H1 (cell line): ENCODE measurements around the gene PTPRG. TPM values are rescaled to one million over a fixed set of nuclear protein-coding genes. Genes with fewer than 3 reads are reported as not detected.

ENCODE experiments used
- CTCF ChIA-PET: fragments of 300-600 bp; sonication (Branson Sonifier 250); formaldehyde crosslinking; loops from one replicate; lab custom pipeline; 2021; ENCODE audit not compliant: partially characterized antibody; lab: Charles Lee
- POLR2A ChIA-PET: fragments of 300-600 bp; sonication (Branson Sonifier 250); formaldehyde crosslinking; loops from one replicate; lab custom pipeline; 2021; ENCODE audit warnings: inconsistent platforms; ENCODE audit not compliant: partially characterized antibody; lab: Charles Lee
- DNase-seq, 2 experiments: peaks; one replicate each; pipeline versions ENCODE4 v3.0.0 to v3.0.0-alpha.2; 2010 to 2022; ENCODE audit warnings: low spot score in 2 of 2, low read depth in 1 of 2, mixed read lengths in 1 of 2
- FAIRE-seq: peaks from 2 replicates; lab custom pipeline; 2011; peaks lifted over from hg19 to GRCh38; lab: Jason Lieb, UNC
- H2AFZ ChIP-seq: 2 replicates; pipeline ENCODE4 v1.8.1; 2012; ENCODE audit warnings: low read length, inconsistent platforms
- H2AK5ac ChIP-seq: 2 replicates; pipeline ENCODE4 v1.6.1; 2013; ENCODE audit warnings: low read depth, low read length
- H2BK120ac ChIP-seq: replicated peaks from 2 replicates; pipeline ENCODE3; 2013; ENCODE audit warnings: low read depth, low read length, inconsistent platforms
- H2BK12ac ChIP-seq: 2 replicates; pipeline ENCODE4 v1.6.1; 2013; ENCODE audit warnings: low read depth, low read length
- H2BK15ac ChIP-seq: 2 replicates; pipeline ENCODE4 v1.6.1; 2013; ENCODE audit warnings: low read length
- H2BK20ac ChIP-seq: 2 replicates; pipeline ENCODE4 v1.6.1; 2013; ENCODE audit warnings: low read length
- H2BK5ac ChIP-seq: 2 replicates; pipeline ENCODE4 v1.6.1; 2013; ENCODE audit warnings: low read depth, low read length
- H3K14ac ChIP-seq: 2 replicates; pipeline ENCODE4 v1.6.1; 2013; ENCODE audit warnings: inconsistent platforms; ENCODE audit not compliant: insufficient read length
- H3K18ac ChIP-seq: 2 replicates; pipeline ENCODE4 v1.6.1; 2013; ENCODE audit warnings: low read length; ENCODE audit errors: extremely low read depth
- H3K23ac ChIP-seq: 2 replicates; pipeline ENCODE4 v1.6.1; 2013; ENCODE audit warnings: inconsistent platforms; ENCODE audit not compliant: insufficient read length
- H3K23me2 ChIP-seq: 2 replicates; pipeline ENCODE4 v1.6.1; 2013; ENCODE audit warnings: low read depth, low read length
- H3K27ac ChIP-seq: 2 replicates; pipeline ENCODE4 v1.6.1; 2011; ENCODE audit warnings: low read depth, low read length, inconsistent platforms
- H3K27me3 ChIP-seq, 4 experiments: replicated peaks in 1 of 4; 1 replicate in 1 of 4; 2 replicates in 3 of 4; pipeline versions ENCODE4 v1.6.1 to v1.8.1; 2011 to 2013; ENCODE audit warnings: low read length in 3 of 4, mild to moderate bottlenecking in 3 of 4, inconsistent platforms in 2 of 4, mixed read lengths in 2 of 4, moderate library complexity in 1 of 4; ENCODE audit not compliant: control insufficient read depth in 3 of 4, insufficient read depth in 3 of 4; ENCODE audit errors: extremely low read depth in 1 of 4
- H3K36me3 ChIP-seq, 4 experiments: 2 replicates each; pipeline versions ENCODE4 v1.6.1 to v1.8.1; 2011 to 2013; ENCODE audit warnings: mild to moderate bottlenecking in 4 of 4, low read length in 3 of 4, moderate library complexity in 2 of 4, control low read depth in 1 of 4, inconsistent platforms in 1 of 4; ENCODE audit not compliant: insufficient read depth in 4 of 4, control insufficient read depth in 2 of 4
- H3K4ac ChIP-seq: replicated peaks from 2 replicates; pipeline ENCODE3; 2013; ENCODE audit warnings: low read length, low read depth, mixed read lengths, inconsistent platforms; ENCODE audit not compliant: insufficient read length
- H3K4me1 ChIP-seq, 4 experiments: replicated peaks in 1 of 4; 1 replicate in 1 of 4; 2 replicates in 3 of 4; pipeline versions ENCODE4 v1.6.1 to v1.8.1; 2011 to 2013; ENCODE audit warnings: low read length in 3 of 4, inconsistent platforms in 2 of 4, mixed read lengths in 1 of 4; ENCODE audit not compliant: insufficient read depth in 4 of 4, control insufficient read depth in 3 of 4
- H3K4me2 ChIP-seq, 2 experiments: 2 replicates each; pipeline versions ENCODE4 v1.6.1 to v1.8.1; 2011 to 2013; ENCODE audit warnings: low read depth in 2 of 2, low read length in 2 of 2, control low read depth in 1 of 2, inconsistent platforms in 1 of 2, mild to moderate bottlenecking in 1 of 2; ENCODE audit not compliant: insufficient read depth in 1 of 2
- H3K4me3 ChIP-seq, 4 experiments: fragments of 200-600, 300-600 bp in 1 of 4; sonication (generic), shearing (Covaris generic), sonication (Bioruptor Twin) in 1 of 4; 2 replicates each; pipeline versions ENCODE4 v1.5.1 to v1.8.1; 2011 to 2016; ENCODE audit warnings: low read length in 4 of 4, low read depth in 3 of 4, control low read depth in 2 of 4, inconsistent platforms in 2 of 4, mild to moderate bottlenecking in 2 of 4, mixed read lengths in 1 of 4, moderate library complexity in 1 of 4; ENCODE audit not compliant: insufficient read depth in 2 of 4; ENCODE audit errors: extremely low read depth in 1 of 4
- H3K56ac ChIP-seq: replicated peaks from 2 replicates; pipeline ENCODE3; 2013; ENCODE audit warnings: low read depth, mild to moderate bottlenecking, mixed read lengths, low read length, inconsistent platforms; ENCODE audit not compliant: insufficient read length
- H3K79me1 ChIP-seq: 2 replicates; pipeline ENCODE4 v1.6.1; 2013; ENCODE audit warnings: low read depth, low read length, control low read depth
- H3K79me2 ChIP-seq, 2 experiments: 2 replicates each; pipeline versions ENCODE4 v1.6.1 to v1.8.1; 2012 to 2013; ENCODE audit warnings: low read length in 2 of 2, mild to moderate bottlenecking in 2 of 2, inconsistent platforms in 1 of 2; ENCODE audit not compliant: insufficient read depth in 2 of 2, control insufficient read depth in 1 of 2
- H3K9ac ChIP-seq, 4 experiments: replicated peaks in 1 of 4; 1 replicate in 1 of 4; 2 replicates in 3 of 4; pipeline versions ENCODE4 v1.6.1 to v1.8.1; 2011 to 2013; ENCODE audit warnings: low read depth in 3 of 4, low read length in 3 of 4, control low read depth in 2 of 4, mild to moderate bottlenecking in 2 of 4, moderate library complexity in 2 of 4, inconsistent platforms in 1 of 4; ENCODE audit errors: extremely low read depth in 1 of 4
- H3K9me3 ChIP-seq, 2 experiments: 2 replicates each; pipeline versions ENCODE4 v1.6.1 to v1.8.1; 2012 to 2013; ENCODE audit warnings: mild to moderate bottlenecking in 2 of 2, moderate library complexity in 2 of 2, control low read depth in 1 of 2, inconsistent platforms in 1 of 2, low read depth in 1 of 2, low read length in 1 of 2, mixed read lengths in 1 of 2; ENCODE audit not compliant: insufficient read depth in 2 of 2
- H4K20me1 ChIP-seq, 2 experiments: replicated peaks in 1 of 2; 2 replicates each; pipeline versions ENCODE3 to v1.8.1; 2011 to 2013; ENCODE audit warnings: inconsistent platforms in 2 of 2, low read length in 2 of 2, mild to moderate bottlenecking in 1 of 2; ENCODE audit not compliant: insufficient read depth in 2 of 2, control insufficient read depth in 1 of 2
- H4K5ac ChIP-seq: 2 replicates; pipeline ENCODE4 v1.6.1; 2013; ENCODE audit warnings: low read length, low read depth, mixed read lengths, inconsistent platforms; ENCODE audit not compliant: insufficient read length
- H4K8ac ChIP-seq: 2 replicates; pipeline ENCODE4 v1.8.0; 2013; ENCODE audit warnings: mild to moderate bottlenecking, moderate library complexity, low read length, inconsistent platforms; ENCODE audit not compliant: insufficient read depth; ENCODE audit errors: extremely low read depth
- H4K91ac ChIP-seq: replicated peaks from 2 replicates; pipeline ENCODE3; 2013; ENCODE audit warnings: low read length, mixed read lengths, inconsistent platforms; ENCODE audit not compliant: insufficient read length
- EP300 ChIP-seq, 2 experiments: IDR thresholded peaks; 1 replicate in 1 of 2; 2 replicates in 1 of 2; pipeline ENCODE4 v1.6.1; 2011 to 2012; ENCODE audit warnings: low read depth in 2 of 2, low read length in 2 of 2, mild to moderate bottlenecking in 2 of 2, borderline replicate concordance in 1 of 2, inconsistent platforms in 1 of 2, moderate library complexity in 1 of 2
- HDAC6 ChIP-seq: IDR thresholded peaks from one replicate; pipeline ENCODE4 v1.7.1; 2012; ENCODE audit warnings: low read depth, mild to moderate bottlenecking, inconsistent platforms, low read length, moderate library complexity
- POLR2AphosphoS5 ChIP-seq: IDR thresholded peaks from 2 replicates; pipeline ENCODE4 v1.6.1; 2011; ENCODE audit warnings: low read depth, low read length
- SP1 ChIP-seq: IDR thresholded peaks from 2 replicates; pipeline ENCODE4 v1.6.1; 2011; ENCODE audit warnings: low read depth, low read length
- WGBS, 2 experiments: shearing (Covaris generic) in 1 of 2; methylation state at CpG; one replicate each; pipeline versions ENCODE4 v1.1.6 to v1.1.7; 2013 to 2015; ENCODE audit warnings: low lambda C conversion rate in 2 of 2, mixed read lengths in 2 of 2, inconsistent platforms in 1 of 2, low coverage in 1 of 2, missing lambda C conversion rate in 1 of 2; ENCODE audit not compliant: insufficient replicate concordance in 2 of 2, insufficient coverage in 1 of 2, insufficient read length in 1 of 2; ENCODE audit errors: extremely low coverage in 1 of 2, missing lambda C conversion rate in 1 of 2; 5-methylcytosine and 5-hydroxymethylcytosine counted together
- polyA plus RNA-seq, 7 experiments: library from polyadenylated mRNA; depleted of rRNA in 3 of 7; stranded (reverse) in 5 of 7; unstranded in 2 of 7; fragments of >200 nt in 5 of 7; fragments of 200-250 nt in 2 of 7; gene quantifications; 1 replicate in 5 of 7; 2 replicates in 1 of 7; 4 replicates in 1 of 7; pipeline versions ENCODE4 v1.2.1 to v1.2.3, GENCODE V29; 2011 to 2013; ENCODE audit warnings: missing spikeins in 2 of 7, mixed read lengths in 2 of 7
- total RNA-seq: library from RNA; stranded (reverse); fragmentation: NEBNext Ultra II Directional; extraction: Animal tissue kit (Norgen Biotek cat#: 25700); gene quantifications from 2 replicates; pipeline ENCODE4 v1.2.1, GENCODE V29; 2021

PTPRG gene
- total and polyA plus RNA-seq, 2 of the 8 experiments (the other 6 are each of a cell fraction or from before 2014, with no cell fraction given) = 23.3 to 96.2 TPM

DNA sequence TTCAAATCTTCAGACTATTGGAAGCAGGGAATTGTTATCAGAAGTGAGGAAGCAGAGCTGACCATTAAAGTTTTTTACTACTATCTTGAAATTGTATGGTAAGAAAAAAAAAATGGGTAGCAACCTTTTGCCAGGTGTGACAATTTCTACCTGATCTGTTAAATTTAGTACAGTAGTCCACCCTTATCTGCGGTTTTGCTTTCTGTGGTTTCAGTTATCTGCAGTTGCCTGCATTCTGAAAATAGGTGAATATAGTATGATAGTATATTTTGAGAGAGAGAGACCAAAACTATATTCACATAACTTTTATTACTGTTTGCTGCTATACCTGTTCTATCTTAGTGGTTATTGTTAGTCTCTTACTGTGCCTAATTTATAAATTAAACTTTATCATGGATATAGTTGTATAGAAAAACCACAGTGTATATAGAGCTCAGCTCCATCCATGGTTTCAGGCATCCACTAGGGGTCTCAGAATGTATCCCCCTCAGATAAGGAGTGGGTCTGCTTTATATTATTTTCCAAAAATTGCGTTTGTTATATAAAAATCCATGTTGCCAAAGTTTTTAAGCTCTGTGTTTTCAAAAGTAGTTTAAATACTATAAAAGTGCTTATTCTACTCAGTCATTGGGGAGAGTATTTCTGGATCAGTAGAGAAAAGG lies 69.9 kb downstream of the PTPRG start:
- FAIRE-seq = no peak
- Histone ChIP-seq H2AK5ac (no peak overlapping the region), H3K56ac (no peak overlapping the region), H2AFZ (no peak overlapping the region), H4K91ac (no peak overlapping the region), H3K79me2 (peaks cover 17 to 97% of the 10 kb centered on the region in 2 experiments), H3K23me2 (no peaks in the 10 kb centered on the region), H3K4ac (no peak overlapping the region), H2BK5ac (no peak overlapping the region), H3K23ac (no peak overlapping the region), H2BK20ac (no peak overlapping the region), H3K9me3 (no peaks in the 10 kb centered on the region), H2BK15ac (no peak overlapping the region), H3K27ac (no peak overlapping the region), H3K4me3 (no peak overlapping the region), H3K9ac (no peak overlapping the region), H3K18ac (no peak overlapping the region), H4K8ac (no peak overlapping the region), H4K5ac (no peak overlapping the region), H4K20me1 (peaks cover 11 to 15% of the 10 kb centered on the region in 2 experiments), H2BK12ac (no peak overlapping the region), H3K27me3 (no peaks in the 10 kb centered on the region), H3K79me1 (no peaks in the 10 kb centered on the region; the same call in 1 of the 2 replicates), H3K36me3 (peaks cover 0 to 8% (median 4%) of the 10 kb centered on the region in 4 experiments; a peak in 3 of 8 replicates), H3K4me1 (peaks cover 0 to 8% (median 4%) of the 10 kb centered on the region in 4 experiments; a peak in 4 of 7 replicates), H2BK120ac (no peak overlapping the region), H3K14ac (no peak overlapping the region), H3K4me2 (no peak overlapping the region)
- ChIA-PET CTCF (interaction anchor here (0.6 to 1.6 kb wide), 15 partner anchors 11 to 306 kb away, joined by 3 to 5 read pairs (median 3); no protein-coding TSS in a partner anchor), POLR2A (interaction anchor here (1.0 to 1.6 kb wide), 2 partner anchors 15 to 18 kb away, joined by 3 to 4 read pairs; no protein-coding TSS in a partner anchor)
- WGBS, 2 experiments = 98% methylated on average over 2 of the region's 2 CpGs; no CpG with 5 or more reads in 1 of the 2 experiments
- no peak for DNase-seq
- TF ChIP-seq HDAC6 (no peak), EP300 (IDR thresholded peaks at IDR 0.05; ENCODE audit: borderline replicate concordance in 1 of 2, low read depth in 2 of 2, low read length in 2 of 2) (no peak), POLR2AphosphoS5 (no peak), SP1 (no peak)
